ENCODE measurements around the gene TM4SF4. TPM values are rescaled to one million over a fixed set of nuclear protein-coding genes. Genes with fewer than 3 reads are reported as not detected.
A peak's percentile ranks its signal among the peaks of the same experiment; 100 is the strongest.

TM4SF4 gene
- total and polyA plus RNA-seq, 2 donors from 2014 or later: 0.92 to 0.94 TPM

DNA sequence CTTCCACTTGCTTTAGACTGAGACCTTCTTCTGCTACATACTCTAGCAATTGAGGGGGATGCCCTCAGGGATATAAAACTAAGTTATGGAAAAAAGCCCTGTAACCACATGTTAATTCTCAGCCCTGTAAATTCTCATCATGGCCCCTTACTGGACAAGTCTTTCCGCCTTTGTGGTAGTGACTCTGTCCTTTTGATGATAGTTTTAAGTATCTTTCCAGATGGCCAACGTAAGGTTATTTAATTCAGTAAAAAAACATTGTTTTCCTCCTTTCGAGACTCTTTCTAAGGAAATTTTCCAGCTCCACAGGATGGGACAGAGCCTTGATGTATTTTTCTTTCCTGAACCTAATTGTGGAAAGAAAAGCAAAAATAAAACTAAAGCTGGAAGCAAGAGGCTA, 25.3 kb upstream of the TM4SF4 start:
- FAIRE-seq: no peak
- Histone ChIP-seq H3K9ac (ENCODE audit: low read length in 3 of 3) (no peak overlapping the region), H3K9me3 (ENCODE audit: control insufficient read depth in 2 of 3, insufficient read depth in 1 of 3, low read length in 3 of 3) (peaks cover 0 to 7% (median 1%) of the 10 kb centered on the region in 3 donors), H3K4me3 (ENCODE audit: low read length in 3 of 3) (no peak overlapping the region), H3K4me1 (ENCODE audit: control insufficient read depth in 2 of 3, insufficient read depth in 2 of 3, low read depth in 1 of 3, low read length in 3 of 3) (no peaks in the 10 kb centered on the region), H3K36me3 (ENCODE audit: control insufficient read depth in 2 of 3, insufficient read depth in 3 of 3, low read length in 3 of 3) (no peaks in the 10 kb centered on the region), H3K27me3 (ENCODE audit: control insufficient read depth, insufficient read depth, low read length) (no peaks in the 10 kb centered on the region), H3K27ac (ENCODE audit: low read depth in 2 of 2, low read length in 2 of 2) (no peak overlapping the region)
- DNase-seq: peak in 2 of 5 donors; percentile 53 to 80
- intact Hi-C loops (cut with DNase I): no loop called here
- TF ChIP-seq, protein P1, sequence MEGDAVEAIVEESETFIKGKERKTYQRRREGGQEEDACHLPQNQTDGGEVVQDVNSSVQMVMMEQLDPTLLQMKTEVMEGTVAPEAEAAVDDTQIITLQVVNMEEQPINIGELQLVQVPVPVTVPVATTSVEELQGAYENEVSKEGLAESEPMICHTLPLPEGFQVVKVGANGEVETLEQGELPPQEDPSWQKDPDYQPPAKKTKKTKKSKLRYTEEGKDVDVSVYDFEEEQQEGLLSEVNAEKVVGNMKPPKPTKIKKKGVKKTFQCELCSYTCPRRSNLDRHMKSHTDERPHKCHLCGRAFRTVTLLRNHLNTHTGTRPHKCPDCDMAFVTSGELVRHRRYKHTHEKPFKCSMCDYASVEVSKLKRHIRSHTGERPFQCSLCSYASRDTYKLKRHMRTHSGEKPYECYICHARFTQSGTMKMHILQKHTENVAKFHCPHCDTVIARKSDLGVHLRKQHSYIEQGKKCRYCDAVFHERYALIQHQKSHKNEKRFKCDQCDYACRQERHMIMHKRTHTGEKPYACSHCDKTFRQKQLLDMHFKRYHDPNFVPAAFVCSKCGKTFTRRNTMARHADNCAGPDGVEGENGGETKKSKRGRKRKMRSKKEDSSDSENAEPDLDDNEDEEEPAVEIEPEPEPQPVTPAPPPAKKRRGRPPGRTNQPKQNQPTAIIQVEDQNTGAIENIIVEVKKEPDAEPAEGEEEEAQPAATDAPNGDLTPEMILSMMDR (IDR thresholded peaks at IDR 0.05; ENCODE audit: borderline replicate concordance, extremely low read depth, insufficient read depth): no peak

DNA sequence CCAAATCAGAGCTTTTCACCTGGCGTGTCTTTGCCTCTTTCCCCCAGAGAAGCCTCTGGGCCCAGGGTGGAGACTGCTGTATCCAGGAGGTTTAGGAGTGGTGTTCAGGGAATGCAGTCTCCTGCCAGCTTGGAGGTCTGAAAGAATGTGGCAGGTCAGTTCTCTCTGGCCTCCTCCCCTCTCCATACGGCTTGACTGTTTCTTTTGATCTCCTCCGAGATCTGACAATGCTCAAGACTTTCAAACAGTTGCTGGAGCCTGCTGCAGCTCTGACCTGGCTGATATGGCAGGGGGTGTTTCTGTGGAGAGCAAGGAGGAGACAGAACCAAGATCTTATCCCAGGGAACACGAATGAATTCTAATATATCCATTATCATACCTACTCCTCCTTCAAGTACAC, 24.7 kb upstream of the TM4SF4 start:
- Histone ChIP-seq H3K9me3 (ENCODE audit: control insufficient read depth in 2 of 3, insufficient read depth in 1 of 3, low read length in 3 of 3) (peaks cover 0 to 7% (median 1%) of the 10 kb centered on the region in 3 donors), H3K9ac (ENCODE audit: low read length in 3 of 3) (no peak overlapping the region), H3K4me1 (ENCODE audit: control insufficient read depth in 2 of 3, insufficient read depth in 2 of 3, low read depth in 1 of 3, low read length in 3 of 3) (no peaks in the 10 kb centered on the region), H3K27me3 (ENCODE audit: control insufficient read depth, insufficient read depth, low read length) (no peaks in the 10 kb centered on the region), H3K36me3 (ENCODE audit: control insufficient read depth in 2 of 3, insufficient read depth in 3 of 3, low read length in 3 of 3) (no peaks in the 10 kb centered on the region), H3K27ac (ENCODE audit: low read depth in 2 of 2, low read length in 2 of 2) (no peak overlapping the region), H3K4me3 (ENCODE audit: low read length in 3 of 3) (no peak overlapping the region)
- no peak for FAIRE-seq
- intact Hi-C loops (cut with DNase I): no loop called here
- DNase-seq: peak in 3 of 5 donors; percentile 23 to 47 (median 43)
- TF ChIP-seq, protein P1 (IDR thresholded peaks at IDR 0.05; ENCODE audit: borderline replicate concordance, extremely low read depth, insufficient read depth): no peak

DNA sequence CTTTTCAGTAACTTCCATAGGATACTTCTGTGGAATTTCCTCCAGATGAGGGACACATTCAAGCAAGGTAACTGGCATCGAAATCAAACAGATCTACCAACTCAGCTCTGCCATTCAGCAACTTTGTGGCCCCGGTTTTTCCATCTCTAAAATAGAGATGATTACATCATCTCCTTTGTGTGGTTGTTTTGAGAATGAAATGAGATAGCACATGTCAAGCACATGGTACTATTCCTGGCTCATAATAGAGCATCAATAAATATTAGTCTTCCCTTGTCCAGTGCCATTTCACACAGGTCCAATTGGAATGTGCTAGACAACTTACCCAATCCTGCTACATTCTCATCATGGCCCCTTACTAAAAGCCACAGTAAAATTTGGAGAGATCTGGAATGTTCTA, 24.2 kb upstream of the TM4SF4 start:
- Histone ChIP-seq H3K9ac (ENCODE audit: low read length in 3 of 3) (no peak overlapping the region), H3K9me3 (ENCODE audit: control insufficient read depth in 2 of 3, insufficient read depth in 1 of 3, low read length in 3 of 3) (peaks cover 0 to 7% (median 1%) of the 10 kb centered on the region in 3 donors), H3K27me3 (ENCODE audit: control insufficient read depth, insufficient read depth, low read length) (no peaks in the 10 kb centered on the region), H3K4me3 (ENCODE audit: low read length in 3 of 3) (no peak overlapping the region), H3K4me1 (ENCODE audit: control insufficient read depth in 2 of 3, insufficient read depth in 2 of 3, low read depth in 1 of 3, low read length in 3 of 3) (no peaks in the 10 kb centered on the region), H3K36me3 (ENCODE audit: control insufficient read depth in 2 of 3, insufficient read depth in 3 of 3, low read length in 3 of 3) (no peaks in the 10 kb centered on the region), H3K27ac (ENCODE audit: low read depth in 2 of 2, low read length in 2 of 2) (no peak overlapping the region)
- TF ChIP-seq, protein P1 (IDR thresholded peaks at IDR 0.05; ENCODE audit: borderline replicate concordance, extremely low read depth, insufficient read depth): no peak
- intact Hi-C loops (cut with DNase I): no loop called here
- no peak for FAIRE-seq
- no peak for DNase-seq

DNA sequence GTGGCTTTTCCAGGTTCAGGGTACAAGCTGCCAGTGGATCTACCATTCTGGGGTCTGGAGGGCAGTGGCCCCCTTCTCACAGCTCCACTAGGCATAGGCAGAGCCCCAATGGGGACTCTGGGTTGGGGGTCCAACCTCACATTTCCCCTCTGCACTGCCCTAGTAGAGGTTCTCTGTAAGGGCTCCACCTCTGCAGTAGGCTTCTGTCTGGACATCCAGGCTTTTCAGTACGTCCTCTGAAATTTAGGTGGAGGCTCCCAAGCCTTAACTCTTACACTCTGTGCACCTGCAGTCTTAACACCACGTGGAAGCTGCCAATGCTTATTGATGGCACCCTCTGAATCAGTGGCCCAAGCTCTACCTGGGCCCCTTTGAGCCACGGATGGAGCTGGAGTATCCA, 22.5 kb upstream of the TM4SF4 start:
- intact Hi-C loops (cut with DNase I): no loop called here
- Histone ChIP-seq H3K9ac (ENCODE audit: low read length in 3 of 3) (no peak overlapping the region), H3K27ac (ENCODE audit: low read depth in 2 of 2, low read length in 2 of 2) (no peak overlapping the region), H3K4me1 (ENCODE audit: control insufficient read depth in 2 of 3, insufficient read depth in 2 of 3, low read depth in 1 of 3, low read length in 3 of 3) (no peaks in the 10 kb centered on the region), H3K36me3 (ENCODE audit: control insufficient read depth in 2 of 3, insufficient read depth in 3 of 3, low read length in 3 of 3) (no peaks in the 10 kb centered on the region), H3K4me3 (ENCODE audit: low read length in 3 of 3) (no peak overlapping the region), H3K9me3 (ENCODE audit: control insufficient read depth in 2 of 3, insufficient read depth in 1 of 3, low read length in 3 of 3) (peaks cover 0 to 7% (median 1%) of the 10 kb centered on the region in 3 donors), H3K27me3 (ENCODE audit: control insufficient read depth, insufficient read depth, low read length) (no peaks in the 10 kb centered on the region)
- DNase-seq: no peak
- TF ChIP-seq, protein P1 (IDR thresholded peaks at IDR 0.05; ENCODE audit: borderline replicate concordance, extremely low read depth, insufficient read depth): no peak
- no peak for FAIRE-seq

Measured in kidney (tissue), 14 donors.